ENCODE results near the gene ALK.

DNA sequence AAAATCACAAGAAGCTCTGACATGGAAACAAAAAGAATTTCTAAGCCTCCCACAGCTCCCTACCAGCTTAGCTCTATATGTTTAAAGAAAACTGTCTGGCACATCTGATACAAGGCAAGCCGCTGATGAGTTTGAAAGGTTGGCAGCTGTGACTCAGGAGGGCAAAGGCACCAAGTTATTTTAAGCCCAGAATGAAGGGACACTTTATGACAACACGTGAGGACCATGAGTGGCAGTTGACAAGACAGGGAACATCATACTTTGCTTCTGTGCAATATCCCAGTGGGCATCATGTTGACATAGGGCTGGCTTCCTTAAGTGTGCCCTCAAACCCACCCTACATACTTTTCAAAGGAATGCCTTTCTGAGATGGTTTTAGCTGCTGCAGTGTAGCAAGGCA is 533.3 kb downstream of the ALK start:
- TF ChIP-seq CEBPB (IDR thresholded peaks at IDR 0.05) (no peak), NFE2L2 (conservative IDR thresholded peaks at IDR 0.05; ENCODE audit: low read length) (no peak)
- TF ChIP-seq, protein P1, sequence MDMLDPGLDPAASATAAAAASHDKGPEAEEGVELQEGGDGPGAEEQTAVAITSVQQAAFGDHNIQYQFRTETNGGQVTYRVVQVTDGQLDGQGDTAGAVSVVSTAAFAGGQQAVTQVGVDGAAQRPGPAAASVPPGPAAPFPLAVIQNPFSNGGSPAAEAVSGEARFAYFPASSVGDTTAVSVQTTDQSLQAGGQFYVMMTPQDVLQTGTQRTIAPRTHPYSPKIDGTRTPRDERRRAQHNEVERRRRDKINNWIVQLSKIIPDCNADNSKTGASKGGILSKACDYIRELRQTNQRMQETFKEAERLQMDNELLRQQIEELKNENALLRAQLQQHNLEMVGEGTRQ (IDR thresholded peaks at IDR 0.05), result no peak
- TF ChIP-seq, protein P2, sequence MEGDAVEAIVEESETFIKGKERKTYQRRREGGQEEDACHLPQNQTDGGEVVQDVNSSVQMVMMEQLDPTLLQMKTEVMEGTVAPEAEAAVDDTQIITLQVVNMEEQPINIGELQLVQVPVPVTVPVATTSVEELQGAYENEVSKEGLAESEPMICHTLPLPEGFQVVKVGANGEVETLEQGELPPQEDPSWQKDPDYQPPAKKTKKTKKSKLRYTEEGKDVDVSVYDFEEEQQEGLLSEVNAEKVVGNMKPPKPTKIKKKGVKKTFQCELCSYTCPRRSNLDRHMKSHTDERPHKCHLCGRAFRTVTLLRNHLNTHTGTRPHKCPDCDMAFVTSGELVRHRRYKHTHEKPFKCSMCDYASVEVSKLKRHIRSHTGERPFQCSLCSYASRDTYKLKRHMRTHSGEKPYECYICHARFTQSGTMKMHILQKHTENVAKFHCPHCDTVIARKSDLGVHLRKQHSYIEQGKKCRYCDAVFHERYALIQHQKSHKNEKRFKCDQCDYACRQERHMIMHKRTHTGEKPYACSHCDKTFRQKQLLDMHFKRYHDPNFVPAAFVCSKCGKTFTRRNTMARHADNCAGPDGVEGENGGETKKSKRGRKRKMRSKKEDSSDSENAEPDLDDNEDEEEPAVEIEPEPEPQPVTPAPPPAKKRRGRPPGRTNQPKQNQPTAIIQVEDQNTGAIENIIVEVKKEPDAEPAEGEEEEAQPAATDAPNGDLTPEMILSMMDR (IDR thresholded peaks at IDR 0.05), result no peak
- TF ChIP-seq, protein P3, sequence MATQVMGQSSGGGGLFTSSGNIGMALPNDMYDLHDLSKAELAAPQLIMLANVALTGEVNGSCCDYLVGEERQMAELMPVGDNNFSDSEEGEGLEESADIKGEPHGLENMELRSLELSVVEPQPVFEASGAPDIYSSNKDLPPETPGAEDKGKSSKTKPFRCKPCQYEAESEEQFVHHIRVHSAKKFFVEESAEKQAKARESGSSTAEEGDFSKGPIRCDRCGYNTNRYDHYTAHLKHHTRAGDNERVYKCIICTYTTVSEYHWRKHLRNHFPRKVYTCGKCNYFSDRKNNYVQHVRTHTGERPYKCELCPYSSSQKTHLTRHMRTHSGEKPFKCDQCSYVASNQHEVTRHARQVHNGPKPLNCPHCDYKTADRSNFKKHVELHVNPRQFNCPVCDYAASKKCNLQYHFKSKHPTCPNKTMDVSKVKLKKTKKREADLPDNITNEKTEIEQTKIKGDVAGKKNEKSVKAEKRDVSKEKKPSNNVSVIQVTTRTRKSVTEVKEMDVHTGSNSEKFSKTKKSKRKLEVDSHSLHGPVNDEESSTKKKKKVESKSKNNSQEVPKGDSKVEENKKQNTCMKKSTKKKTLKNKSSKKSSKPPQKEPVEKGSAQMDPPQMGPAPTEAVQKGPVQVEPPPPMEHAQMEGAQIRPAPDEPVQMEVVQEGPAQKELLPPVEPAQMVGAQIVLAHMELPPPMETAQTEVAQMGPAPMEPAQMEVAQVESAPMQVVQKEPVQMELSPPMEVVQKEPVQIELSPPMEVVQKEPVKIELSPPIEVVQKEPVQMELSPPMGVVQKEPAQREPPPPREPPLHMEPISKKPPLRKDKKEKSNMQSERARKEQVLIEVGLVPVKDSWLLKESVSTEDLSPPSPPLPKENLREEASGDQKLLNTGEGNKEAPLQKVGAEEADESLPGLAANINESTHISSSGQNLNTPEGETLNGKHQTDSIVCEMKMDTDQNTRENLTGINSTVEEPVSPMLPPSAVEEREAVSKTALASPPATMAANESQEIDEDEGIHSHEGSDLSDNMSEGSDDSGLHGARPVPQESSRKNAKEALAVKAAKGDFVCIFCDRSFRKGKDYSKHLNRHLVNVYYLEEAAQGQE (IDR thresholded peaks at IDR 0.05), result no peak

Data from A549 (cell line).